ENCODE measurements around the gene ACTR8.

- no peak for TF ChIP-seq POLR2A (IDR thresholded peaks at IDR 0.05)
- TF ChIP-seq CTCF (IDR thresholded peaks at IDR 0.05): no peak
Measured at GRCh38 chr3:53828581-53828980, 53.4 kb downstream of the ACTR8 start.
